HL-60 (cell line): ENCODE measurements around the gene AZU1.

Source experiments
- CTCF ChIP-seq: IDR thresholded peaks from one replicate; pipeline ENCODE4 v1.5.1; 2011; ENCODE audit warnings: low read length, control low read depth, inconsistent platforms; ENCODE audit not compliant: insufficient read depth
- POLR2AphosphoS5 ChIP-seq: IDR thresholded peaks from 2 replicates; pipeline ENCODE4 v1.6.1; 2012; ENCODE audit warnings: low read depth

- TF ChIP-seq CTCF: no peak
- no peak; the same call in 1 of the 2 replicates for TF ChIP-seq POLR2AphosphoS5
These were observed 11.7 kb upstream of the AZU1 start for GRCh38 chr19:815775-816499.
